COLO829 (cell line): ENCODE data around the gene VPS39.

Experiments
- DNase-seq: peaks from one replicate; pipeline ENCODE4 v3.0.0; 2012; ENCODE audit warnings: low spot score

The VPS39 gene

DNA sequence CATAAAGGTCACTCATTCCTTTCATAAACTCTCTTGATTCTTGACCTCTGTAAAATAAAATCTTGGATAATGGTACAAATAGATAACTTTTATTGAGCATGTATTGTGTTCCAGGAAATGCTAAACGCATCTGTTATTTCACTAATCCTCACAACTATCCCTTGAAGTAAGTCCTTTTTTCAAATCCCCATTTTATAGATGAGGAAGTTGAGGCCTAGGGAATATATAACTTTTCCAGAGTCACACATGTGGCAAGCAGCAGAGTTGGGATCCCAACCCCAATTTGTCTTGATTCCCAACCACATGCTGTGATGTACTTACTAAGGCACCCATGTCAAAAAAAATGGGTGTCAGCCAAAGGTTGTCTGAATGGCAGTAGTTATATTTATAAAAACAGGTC is 6.3 kb downstream of the VPS39 start:
- no peak for DNase-seq

DNA sequence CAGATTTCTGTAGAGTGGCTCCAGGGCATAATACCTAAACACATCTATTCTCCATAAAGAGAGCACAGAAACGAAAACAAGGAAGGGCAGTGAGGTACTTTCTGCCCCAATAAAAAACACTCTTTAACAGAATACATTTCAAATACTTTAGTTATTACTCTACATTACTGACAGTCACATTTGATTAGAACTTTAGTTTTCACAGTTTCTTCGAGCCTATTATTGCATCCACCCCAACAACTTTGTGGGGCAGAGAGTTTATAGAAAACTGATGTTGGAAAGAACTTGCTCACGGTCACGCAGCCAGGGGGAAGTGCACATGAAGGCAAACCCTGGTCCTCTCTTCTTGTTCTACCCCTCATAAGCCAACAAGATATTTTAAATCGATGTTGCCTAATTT is 9.0 kb downstream of the VPS39 start:
- DNase-seq: no peak

DNA sequence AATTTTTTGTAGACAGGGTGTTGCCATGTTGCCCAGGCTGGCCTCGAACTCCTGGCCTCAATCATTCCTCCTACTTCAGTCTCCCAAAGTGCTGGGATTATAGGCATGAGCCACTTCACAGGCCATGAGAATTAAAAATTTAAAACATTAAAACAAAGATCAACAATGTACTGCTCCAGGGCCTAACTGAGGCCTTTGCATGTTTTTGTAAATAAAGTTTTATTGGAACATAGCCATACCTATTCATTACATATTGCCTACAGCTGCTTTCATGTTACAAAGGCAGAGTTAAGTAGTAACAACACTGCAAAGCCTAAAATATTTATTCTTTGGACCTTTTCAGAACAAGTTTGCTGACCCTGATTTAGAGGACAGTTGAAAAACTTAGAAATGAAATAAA is 9.6 kb downstream of the VPS39 start:
- no peak for DNase-seq

DNA sequence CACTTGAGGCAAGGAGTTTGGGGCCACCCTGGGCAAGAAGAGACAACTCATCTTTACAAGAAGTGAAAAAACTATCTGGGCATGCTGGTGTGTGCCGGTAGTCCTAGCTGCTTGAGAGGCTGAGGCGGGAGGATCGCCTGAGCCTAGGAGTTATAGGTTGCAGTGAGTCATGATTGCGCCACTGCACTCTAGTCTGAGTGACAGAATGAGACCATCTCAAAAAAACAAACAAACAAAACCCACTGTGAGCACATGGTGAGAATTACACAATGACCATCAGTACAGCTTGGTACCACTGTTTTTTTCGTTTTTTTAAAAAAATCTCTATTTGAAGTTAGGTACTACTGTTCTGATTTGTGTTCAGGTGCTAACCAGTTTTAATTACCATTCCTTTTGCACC is 13.6 kb downstream of the VPS39 start:
- no peak for DNase-seq

DNA sequence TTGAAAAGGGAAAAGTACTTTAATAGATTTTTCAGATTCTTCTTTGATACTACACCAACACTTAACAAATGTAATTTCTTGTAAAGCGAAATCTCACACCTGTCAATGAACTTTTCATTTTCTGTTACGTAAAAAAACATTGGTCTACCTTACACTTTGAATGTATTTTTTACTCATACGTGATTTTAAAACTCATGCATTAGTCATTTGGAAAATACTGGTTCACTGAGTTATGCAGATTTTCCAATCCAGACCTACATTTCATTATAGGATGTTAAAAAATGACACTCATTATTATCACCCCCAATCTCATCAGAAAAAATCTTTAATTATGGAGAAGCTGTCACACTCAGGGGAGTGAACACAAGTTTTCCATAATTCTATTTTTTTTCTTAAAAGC is 14.7 kb downstream of the VPS39 start:
- DNase-seq: no peak

DNA sequence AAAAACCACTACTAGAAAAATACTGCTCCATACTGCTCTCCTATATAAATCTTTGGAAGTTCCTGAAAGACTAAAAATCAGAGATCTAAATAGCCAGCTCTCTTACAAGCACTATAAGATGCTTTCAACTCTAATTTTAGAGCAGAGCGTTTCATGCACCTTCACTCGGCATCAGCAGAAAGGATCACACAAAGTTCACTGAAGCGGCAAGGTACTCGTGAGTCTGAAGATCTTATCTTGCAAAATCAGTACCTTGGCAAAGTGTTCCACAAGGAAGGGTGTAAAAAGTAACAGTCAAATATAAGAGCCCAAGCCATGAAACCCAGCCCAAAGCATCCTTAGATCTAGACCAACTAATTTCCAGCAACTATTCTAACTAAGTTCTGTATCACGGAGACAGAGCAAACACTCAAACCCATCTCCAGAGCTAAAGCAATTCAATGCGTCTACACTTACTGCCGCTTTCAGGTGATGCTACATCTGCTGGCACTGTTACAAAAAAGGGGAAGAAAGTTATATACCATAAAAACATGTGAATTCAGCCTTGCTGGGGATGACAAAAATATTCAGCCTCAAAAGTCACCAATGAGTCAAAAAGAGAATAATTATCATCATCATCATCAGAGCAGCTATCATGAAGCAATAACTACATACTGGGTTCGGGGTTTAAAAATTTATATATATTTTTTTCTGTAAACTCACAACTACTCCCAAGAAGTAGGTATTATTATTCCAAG is 16.3 kb downstream of the VPS39 start:
- DNase-seq: no peak

DNA sequence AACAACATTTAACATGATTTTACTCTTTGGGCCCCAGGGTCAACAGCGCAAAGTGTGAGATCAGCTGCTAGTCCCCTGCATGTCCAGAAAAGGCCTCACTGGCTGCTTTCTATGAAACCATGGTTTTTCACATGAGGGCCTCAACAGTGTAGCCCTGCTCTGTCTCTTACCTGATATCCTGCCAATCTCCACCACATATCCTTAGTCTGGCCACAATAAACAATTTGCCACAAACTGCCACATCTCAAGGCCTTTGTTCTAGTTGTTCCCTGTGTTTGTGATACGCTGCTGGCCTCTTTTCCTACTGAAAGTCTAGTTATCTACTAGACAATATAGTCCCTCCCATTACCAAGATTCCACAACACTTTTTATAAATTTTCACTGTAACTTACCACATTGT is 17.7 kb downstream of the VPS39 start:
- DNase-seq: no peak

DNA sequence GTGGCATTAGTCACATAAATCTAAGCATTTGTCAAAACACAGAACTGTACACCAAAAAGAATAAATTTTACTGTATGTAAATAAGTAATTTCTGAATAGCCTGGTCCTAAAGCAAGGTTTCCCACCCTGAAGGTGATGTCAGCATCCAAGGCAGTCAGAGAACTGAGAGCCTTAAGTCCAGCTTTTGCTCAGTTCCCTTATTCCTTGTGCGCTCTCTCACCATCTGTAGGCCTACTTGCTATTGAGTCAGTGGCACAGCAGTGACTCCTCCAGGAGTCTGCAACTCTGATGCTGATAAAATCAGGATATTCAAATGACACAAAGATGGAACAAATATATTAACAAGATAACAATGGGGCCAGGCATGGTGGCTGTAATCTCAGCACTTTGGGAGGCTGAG is 22.3 kb downstream of the VPS39 start:
- no peak for DNase-seq

DNA sequence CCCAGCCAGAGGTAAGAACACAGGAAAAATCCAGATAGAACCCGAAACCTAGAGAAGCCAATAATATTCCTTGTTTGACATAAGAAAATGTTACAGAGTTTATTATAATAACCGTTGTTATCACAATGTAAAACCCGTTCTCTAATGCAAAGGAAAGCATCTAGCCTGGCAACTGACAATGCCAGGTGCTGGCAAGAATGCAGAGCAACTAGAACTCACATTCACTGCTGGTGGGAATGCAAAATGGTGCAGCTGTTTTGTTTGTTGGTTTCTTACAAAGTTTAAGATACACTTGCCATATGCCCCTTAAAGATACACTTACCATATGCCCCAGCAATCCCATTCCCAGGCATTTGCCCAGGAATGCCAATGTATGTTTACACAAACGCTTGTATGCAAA is 23.4 kb downstream of the VPS39 start:
- no peak for DNase-seq

DNA sequence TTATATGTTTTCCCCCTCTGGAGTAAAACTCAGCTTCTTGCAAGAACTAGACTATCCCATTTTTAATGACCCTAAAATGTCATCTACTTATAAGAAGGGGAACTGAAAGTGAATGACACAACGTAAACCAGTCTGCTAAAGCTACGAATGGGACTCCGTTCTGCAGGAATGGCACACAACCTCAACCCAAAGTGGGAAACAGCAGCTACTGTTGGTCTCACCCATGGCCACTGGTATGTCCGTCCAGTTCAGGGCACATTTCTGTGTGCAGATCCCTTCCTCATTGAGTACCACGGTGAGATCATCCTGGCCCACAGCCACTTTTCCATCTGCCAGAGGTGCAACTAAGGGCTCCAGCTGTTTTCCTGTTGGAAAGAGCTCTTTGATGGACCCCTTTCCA is 23.8 kb downstream of the VPS39 start:
- no peak for DNase-seq

DNA sequence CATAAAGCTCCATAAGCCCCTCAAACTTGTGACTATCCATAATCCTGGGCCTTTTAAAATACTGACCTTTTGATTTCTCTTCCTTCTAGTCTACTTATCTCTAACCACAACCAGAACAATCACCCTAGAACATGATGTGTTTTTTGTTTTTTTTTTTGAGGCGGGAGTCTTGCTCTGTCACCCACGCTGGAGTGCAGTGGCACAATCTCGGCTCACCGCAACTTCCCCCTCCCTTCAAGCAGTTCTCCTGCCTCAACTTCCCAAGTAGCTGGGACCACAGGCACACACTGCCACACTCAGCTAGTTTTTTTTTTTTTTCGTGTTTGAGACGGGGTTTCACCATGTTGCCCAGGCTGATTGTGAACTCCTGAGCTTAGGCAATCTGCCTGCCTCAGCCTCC is 25.1 kb downstream of the VPS39 start:
- no peak for DNase-seq

DNA sequence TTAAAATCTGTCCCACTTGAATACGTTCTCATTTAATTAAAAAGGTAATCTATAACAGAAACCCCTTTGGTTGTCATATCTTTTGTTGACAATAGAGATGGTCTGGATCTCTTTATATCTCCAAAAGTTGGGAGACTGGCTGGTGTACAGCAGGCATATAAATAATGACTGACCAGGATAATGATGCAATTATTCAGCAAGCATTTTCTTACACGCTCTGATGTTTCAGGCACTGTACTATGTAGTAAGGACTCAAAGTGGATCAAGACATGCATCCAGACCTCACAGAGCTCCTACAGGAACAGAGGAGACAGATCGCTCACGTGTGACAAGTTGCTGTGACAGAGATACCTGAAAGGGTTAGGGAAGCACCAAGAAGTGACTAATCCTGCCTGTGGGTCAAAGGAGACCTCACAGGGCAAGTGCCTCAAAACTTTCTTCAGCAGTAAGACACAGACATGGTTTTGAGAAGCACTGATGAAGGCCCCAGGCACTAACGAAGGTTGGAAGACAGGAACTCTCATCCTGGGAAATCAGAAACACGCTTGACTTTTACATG is 25.7 kb downstream of the VPS39 start:
- no peak for DNase-seq

DNA sequence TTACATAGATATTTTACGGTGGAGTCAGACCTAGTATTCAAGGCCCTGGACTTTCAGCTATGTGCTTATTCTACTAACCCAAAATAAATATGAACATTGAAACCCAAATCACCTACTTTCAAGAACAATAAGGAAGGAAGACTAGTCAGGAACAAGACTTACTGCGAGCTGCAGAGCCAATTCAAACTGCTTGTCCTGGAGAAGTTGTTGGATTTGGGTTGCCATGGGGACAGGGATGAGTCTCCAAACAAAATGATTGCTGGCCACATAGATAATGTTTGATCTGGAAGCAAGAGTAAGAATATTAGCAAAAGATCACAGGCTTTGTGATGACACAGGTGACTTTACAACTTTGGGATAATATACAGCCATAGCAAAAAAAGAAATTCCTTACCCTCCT is 30.0 kb downstream of the VPS39 start:
- DNase-seq: no peak

DNA sequence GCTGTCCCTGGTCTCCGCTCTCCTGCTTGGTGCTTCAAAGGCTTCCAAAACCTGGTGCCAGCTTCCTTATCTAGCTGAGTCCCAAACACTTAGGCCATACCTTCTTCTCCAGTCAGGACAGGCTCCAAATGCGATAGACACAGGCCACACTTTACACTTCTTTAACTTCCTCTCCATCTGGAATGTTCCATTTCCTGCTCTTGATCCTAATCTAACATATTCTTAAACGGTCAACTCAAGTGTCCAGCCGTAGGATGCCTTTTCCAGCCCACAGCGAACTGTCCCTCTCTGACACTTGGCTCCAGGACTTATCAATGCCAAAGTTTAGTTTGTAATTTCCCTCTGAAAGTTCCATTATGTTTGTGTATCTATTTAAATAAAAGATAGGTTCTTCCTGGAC is 32.4 kb downstream of the VPS39 start:
- no peak for DNase-seq

DNA sequence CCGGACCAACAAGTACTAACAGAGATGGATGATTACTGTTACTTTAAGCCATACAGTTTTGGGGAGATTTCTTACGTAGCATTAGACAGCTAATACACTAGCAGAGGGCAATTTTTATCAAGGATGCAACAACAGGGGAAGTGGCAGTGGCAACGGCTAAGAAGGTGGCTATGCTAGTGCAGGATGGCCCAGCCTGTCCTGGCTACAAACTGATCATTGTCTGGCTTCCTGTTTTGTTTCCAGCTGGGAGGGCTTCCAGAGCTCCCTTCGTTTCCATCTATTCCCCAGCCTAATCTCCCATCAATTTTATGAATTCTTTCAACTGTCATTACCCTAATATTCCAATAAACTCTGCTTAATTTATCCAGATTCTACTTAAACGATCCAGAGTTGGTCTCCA is 35.6 kb downstream of the VPS39 start:
- DNase-seq: no peak

DNA sequence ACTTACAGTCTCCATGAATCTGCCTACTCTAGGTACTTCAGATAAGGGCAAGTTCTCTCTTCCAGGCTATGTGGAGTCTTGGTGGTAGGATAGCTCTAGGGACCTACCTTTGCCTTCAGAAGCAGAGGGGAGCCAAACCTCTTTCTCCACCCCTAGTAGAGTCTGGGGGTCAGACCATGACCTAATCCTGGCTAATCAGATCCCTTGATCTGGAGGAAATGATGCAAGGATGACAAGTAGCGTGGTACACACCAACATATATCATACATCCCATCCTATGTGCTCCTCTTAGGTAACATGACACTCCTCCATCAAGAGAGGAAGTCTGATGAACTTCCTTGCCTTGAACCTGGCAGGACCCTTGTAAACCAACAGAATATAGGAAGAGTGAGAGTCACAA is 36.3 kb downstream of the VPS39 start:
- no peak for DNase-seq

DNA sequence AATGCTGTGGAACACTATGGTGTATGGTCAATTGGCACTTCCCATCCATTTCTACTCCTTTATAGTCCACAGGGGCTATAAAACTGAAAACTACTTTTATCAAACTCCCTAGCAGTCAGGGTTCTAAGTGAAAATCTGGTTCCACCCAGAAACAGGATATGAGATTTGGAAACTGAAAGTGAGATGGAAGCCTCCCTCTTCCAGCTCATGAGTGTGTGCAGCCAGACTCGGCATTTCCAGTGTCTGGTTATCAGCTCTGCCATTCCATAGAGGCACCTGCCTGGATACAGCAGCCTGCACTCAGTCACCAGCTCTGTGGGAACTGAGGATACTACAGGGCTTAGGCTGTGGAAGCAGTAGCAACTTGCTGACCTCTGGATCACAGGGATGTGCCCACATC is 37.0 kb downstream of the VPS39 start:
- no peak for DNase-seq

DNA sequence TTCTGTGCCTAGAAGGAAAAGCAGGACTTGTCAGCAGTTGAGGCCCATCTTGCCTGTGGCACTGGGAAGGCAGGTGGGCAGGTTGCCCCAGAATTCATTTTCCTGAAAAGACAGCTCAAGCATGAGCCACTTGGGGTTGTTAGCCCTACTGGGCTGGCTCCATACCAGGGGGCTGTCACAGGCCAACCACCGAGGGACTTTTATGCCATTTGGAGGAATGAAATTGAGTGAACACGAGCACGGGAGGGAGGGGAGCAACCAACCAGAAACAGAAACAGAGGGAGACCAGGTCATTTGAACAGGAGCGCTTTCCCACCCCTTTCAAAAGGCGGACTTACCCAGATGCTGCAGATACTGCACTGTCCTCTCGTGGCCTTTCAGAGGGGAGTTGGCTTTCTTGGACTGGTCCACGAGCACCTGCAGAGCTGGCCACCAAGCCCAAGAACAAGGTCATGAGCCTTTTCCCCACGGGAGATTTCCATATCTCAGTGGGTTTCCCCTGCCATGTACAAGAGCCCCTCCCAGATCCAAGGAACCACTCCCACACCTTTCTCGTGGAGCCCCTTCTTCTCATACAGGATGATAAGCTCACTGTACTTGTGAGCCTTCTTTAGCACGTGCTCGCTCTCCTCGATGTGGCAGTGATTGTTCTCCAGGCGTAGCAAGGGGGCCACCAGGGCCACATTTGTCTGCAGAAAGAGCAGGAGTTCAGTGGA is 41.7 kb downstream of the VPS39 start:
- no peak for DNase-seq

DNA sequence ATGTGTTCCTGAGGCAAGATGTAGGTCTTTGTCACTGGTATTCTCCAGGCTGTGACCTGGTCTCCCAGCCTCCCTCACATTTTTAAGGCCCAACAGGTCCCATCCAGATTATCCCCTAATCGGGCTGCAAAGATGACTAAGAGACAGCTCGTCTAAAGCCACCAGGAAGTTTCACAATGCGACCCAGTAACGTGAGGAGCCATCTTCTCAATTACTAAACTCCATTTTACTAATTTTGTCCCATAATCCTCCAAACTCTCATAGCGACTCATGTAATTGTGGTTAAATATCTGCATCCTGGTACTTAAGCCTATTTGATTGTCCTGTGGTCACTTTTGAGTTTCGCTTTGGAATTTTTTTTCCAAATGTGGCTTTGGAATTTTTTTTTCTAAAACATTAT is 43.0 kb downstream of the VPS39 start:
- DNase-seq: no peak

DNA sequence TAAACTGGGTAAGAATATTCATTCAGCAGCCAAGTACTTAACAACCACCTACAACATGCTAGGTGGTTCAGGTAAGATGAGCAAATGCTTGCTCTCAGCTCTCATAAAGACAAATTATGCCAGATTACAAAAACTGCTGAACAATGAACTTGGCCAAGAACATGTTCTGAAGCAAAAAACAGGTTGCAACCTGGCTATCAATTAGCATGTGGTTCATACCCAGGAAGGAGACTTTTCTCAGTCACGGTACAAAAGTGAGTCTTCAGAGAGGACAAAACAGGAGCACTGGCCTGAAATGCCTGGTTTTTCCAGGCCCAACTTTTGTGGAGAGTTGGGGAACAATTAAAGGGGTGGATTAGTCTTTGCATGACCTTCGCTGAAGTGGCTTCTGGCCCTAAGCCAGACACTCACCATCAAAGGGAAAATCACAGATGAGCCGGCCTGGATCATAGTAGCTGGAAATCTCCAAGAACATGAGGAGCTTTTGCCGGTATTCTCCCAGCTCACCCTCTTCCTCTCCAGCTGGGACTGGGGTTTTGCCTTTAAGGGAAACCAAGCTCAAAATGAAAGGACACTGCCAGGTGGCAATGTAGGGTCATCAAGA is 44.1 kb downstream of the VPS39 start:
- no peak for DNase-seq

DNA sequence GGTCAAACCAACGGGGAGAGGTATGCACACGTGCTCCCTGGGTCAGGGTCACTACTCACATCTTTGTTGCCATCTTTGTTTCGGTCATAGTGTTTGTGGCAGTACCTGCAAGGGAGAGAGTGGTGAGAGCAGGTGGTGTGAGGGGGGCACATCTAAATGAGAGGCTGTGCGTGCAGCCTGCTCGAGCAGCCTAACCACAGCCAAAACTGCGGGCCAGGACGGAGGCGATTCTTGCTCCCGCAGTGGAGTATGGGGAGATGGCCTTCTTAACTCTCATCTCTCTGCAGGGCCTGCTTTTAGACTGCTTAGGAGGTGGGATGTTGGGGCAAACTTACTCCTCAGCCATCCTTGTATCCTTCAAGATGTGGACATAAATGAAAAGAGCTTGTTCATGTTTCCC is 44.8 kb downstream of the VPS39 start:
- no peak for DNase-seq

DNA sequence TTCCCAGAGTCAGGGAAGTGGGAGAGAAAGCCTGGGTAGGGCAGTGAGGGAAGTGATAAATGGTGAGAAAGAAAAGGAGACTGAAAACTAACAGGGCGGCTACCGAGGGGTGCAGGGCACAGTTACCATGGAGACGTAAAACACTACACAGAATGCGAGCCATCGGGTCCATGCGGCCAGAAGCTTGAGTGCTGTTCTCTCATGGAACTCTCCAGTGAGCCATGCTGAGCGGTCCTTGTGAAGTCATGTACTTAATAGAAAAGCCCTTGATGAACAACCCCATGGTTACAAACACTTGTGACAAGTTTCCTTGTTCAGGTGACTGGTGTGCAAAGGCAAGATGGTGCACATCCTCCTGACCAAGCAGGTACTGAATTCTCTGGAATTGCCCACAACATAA is 48.0 kb downstream of the VPS39 start:
- no peak for DNase-seq

DNA sequence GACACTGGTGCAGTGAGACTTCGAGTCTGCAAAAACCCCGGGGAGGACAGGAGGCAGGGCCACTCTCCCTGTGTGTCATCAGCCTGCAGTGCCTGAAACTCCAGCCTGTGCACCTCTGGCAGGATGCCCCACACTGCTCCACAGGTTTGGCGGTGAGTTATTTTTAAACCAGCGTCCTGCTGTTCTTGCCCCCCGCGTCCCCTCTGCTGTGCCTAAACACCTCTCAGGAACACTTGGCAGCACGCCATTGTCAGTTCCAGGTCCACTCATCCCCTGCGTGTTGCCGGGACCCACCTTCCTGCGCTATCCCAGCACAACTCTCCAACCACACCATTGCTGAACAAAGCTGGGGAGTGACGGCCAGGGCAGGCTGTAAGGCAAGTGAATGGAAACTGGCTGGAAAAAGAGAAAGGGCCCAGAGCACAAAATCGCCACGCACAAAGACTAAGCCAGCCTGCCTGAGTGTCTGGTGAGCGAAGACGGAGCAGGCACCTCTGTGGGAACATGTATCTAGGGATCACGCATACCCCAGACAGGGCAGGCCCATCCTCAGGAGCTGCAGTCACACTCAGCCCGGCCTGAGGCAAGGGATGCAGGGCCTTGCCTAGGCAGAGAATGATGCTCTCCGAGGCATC is 48.6 kb downstream of the VPS39 start:
- DNase-seq: no peak
